CMK (cell line): ENCODE measurements around the gene STEAP1B.
A peak's percentile ranks its signal among the peaks of the same experiment; 100 is the strongest.
"Not testable (repeated sequence)": the region's sequence is repeated elsewhere in the genome, so short reads cannot be mapped to it uniquely, and the experiment has no call there.

Experiments
- DNase-seq: peaks from one replicate; pipeline ENCODE4 v3.0.0-alpha.2; 2010; ENCODE audit warnings: low read depth

Gene STEAP1B

DNA sequence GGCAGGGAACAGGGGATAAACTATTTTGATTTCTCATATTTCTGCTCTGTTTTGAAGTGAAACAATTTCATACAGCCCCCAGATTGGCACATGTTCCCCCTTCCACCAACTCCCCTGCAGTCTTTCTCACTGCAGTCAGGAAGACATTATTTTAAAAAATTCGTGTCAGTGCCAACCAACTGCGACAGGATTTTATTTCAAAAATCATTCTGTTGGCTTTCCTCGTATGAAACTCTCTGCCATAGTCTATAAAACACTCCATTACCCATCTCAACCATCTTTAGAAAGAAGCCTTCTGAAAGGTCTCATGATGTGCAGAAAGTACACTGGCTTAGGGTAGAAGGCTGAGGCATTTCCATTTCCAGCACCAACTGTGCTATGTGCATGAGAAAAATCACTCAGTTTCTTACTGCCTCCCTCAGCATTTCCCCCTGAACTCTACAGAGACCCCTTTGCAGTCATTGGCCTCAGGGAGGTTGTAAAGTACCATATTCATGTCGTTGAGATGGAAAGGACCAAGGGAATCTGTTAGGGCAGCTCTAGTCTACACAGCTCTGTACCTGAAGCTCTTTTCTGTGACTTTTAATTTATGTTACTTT is 46.9 kb downstream of the STEAP1B start:
- DNase-seq, result no peak

DNA sequence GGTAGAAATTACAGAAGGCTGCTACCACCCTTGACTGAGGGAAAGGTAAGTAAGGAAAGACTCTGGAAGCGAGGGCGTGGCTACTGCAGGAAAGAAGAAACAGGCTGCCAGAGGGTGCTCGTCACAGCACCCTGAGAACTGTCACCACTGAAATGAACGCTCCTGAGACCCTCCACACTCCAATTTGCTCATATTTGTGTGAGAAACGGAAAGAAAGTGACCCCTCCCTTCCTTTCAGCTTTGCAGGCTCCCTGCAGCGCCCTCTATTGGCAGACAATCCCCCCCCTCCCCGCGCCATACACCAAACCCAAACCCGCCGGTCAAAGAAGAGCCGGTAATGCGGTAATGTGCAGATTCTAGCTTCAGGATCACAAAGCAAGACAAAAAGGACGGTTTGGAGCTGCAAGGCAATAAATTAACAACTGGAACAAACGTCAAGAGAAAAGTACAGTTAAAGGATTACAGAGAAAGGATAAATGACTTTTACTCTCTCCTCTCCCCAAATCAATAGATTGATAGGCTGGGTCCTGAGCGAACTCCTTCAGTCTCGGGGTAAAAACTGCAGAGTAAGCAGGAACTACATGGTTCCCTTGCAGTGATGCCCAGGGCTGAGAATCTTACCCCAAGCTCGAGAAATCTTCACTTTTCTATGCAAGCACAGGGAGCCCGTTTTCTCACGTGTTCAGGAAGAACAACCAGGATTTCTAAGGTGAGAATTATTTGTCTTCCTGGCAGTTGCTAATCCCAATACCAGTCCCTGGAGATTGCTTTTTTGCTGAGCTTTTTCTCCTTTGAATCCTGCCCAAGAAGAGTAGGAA is 47.6 kb downstream of the STEAP1B start:
- no peak for DNase-seq

DNA sequence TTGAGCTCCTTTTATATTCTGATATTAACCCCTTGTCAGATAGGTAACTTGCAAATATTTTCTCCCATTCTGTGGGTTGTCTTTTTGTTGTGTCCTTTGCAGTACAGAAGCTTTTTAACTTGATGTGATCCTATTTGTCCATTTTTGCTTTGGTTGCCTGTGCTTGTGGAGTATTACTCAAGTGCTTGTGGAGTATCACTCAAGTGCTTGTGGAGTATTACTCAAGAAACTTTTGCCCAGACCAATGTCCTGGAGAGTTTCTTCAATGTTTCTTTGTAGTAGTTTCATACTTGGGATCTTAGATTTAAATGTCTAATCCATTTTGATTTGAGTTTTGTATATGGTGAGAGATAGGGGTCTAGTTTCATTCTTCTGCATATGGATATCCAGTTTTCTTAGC is 50.0 kb downstream of the STEAP1B start:
- not testable (repeated sequence) for DNase-seq

DNA sequence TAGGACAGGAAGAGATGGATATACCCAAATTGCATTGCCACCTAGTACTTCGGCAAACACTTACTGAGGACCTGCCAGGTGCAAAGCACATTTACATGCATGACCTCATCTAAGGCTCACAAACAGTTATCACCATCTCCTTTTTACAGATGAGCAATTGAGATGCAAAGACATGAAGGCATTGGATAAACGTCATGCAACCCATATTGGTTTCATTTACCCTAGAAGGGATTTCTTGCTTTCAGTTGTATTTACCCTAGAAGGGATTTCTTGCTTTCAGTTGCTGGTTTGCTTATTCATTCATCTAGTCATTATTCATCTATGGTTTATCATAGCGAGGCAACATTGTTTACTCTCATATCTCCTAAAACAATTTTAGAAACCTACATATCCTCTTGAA is 52.2 kb downstream of the STEAP1B start:
- DNase-seq, result no peak

DNA sequence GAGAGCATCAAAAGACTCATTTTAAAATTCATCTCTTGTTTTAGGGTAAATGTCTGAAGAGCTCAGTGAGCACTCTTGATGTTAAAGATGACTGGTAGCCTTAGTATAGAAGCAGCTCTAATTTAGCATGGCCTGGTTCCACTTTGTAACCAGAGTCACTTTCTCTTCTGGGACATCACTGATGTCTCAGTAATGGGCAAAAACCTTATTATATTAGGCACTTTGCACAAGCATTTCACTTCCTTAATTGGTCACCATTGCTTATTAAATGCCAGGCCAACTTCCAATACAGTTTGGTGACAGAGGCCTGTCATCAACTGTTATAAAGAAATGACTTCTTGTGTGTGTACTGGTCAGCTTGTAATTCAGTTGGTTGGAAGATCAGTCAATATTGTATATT is 53.0 kb downstream of the STEAP1B start:
- DNase-seq, result no peak

DNA sequence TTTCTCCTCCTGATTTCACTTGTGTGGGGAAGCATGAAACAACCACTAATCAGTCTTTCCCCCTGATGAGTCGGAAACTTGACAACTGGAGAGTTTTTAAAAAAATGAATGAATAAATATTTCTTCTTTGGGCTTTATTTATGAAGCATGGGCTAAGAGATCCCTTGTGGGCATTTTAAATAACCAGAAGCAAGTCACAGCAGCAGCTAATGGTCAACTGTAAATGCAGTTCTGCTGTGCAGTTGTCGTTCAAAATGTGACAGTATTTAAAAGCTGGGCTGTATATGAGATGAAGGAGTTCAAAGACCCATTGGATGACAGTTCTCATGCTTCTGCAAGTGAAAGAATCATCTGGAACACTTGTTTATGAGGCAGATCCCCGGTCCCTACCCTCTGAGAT is 54.1 kb downstream of the STEAP1B start:
- no peak for DNase-seq

DNA sequence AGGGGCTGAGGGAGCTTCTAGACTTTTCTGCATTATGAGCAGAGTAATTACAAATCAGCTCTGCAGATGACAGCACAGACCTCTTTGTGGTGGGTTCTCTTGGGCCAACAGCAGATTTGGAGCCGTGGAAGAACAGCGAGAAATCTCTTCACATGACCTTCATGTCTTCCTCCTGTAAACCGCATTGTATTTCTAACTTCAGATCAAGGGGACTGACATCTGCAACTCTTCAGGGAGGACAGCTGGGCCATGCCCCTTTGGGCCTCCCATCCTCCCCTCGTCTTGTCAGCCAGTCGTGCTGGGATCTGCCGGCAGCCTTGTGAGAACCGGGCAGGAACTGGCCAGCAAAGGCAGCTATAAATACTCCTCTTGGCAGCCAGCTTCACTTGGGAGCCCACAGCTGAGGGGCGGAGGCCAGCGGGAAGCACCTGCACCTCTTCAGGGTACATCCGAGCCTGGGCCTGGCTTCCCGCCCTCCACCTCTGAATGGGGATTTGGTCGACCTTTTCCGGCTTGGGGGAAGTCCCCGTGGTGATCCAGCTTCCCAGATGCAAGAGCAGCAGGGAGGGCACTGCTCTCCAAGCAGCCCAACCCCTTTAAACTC is 54.7 kb downstream of the STEAP1B start:
- DNase-seq, result no peak

DNA sequence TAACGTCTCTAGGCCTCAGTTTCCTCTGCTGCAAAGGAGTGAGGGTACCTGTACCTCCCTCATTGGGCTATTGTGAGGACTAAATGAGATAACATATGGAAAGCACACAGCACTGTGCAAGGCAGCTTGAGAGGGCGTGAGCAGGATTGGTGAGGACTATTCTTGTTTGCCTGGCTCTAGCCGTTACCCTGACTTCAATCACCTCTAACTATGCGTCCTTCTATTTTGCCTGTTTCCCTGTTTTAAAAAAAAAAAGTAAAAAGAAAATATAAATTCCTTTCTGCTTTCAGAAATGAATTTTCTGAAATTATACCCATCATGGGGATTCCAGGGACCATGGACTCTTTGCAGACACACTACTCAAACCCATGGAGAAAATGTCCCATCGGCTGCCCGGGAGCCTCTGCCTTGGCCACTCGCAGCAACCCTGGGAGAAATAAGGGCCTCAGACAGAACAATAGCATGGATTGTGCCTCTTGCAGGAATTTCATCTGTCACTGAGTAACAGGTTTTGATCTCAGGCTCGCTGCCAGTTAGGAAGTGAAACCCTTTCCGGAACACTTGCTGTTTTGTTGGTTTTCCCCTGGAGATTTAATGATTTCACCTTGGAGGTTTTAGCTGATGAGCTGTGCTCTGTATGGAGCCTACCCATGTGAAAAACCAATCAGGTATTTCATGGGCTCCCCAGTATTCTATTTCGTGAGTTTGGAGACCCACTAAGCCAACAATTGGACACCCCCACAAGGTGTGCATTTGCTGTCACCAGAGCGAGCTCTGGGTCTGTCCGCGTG is 55.6 kb downstream of the STEAP1B start:
- no peak for DNase-seq

DNA sequence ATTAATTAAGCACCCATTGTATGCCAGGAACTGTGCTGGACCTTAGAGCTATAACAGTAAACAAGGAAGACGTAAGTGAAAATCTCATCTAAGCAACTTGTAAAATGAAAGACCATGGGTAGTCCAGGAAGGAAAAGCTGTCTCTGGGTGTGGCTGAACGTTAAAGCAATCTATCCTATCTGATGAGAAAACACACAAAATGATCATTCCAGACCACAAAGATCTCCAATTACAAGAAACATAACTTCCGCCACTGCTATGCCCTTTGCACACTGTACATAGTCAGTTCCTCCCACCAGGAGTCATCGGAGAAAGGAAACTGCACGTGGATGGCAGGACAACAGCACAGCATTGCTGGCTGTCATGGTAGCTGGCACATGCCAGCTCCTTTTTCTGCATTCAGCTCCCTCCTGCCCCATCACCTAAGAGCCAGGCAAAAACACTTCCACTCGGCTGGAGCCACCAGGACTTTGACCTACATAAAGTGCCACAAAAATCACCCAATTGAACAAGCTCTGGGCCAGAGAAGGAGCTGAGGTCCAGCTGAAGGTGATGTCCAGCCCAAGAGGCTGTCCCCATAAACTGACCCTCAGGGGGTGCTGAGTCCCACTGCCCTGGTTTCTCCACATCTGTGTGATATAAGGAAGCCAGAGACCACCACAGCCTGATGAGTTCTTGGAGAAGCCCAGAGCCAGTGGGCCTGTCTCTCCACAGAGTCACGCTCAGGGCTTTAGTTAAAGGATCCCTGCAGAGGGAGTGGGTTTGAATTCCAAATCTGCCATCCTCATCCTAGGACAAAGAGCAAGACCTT is 56.4 kb downstream of the STEAP1B start:
- peak; percentile 51 for DNase-seq

DNA sequence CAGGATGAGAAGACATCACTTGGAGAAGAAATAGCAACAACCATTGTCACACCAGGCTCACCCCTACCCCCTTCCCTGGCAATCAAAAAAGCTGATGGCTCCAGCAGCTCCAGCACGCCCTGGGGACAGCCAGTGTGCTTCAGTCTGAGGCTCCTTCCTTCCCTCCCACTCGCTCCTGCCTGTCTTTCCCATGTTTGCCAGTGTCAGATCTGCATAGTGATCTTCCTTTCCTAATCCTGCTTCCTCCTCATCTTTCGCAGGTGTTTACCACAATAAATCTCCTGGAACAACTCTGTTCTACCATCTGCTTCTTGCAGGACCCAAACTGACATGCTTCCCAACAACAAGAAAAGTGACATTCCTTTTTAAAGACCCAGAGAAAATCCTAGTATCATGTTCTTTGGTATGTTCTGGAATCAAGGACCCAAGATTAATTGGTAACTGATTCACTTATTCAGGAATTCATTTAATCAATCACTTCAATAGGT is 57.1 kb downstream of the STEAP1B start:
- DNase-seq, result no peak

DNA sequence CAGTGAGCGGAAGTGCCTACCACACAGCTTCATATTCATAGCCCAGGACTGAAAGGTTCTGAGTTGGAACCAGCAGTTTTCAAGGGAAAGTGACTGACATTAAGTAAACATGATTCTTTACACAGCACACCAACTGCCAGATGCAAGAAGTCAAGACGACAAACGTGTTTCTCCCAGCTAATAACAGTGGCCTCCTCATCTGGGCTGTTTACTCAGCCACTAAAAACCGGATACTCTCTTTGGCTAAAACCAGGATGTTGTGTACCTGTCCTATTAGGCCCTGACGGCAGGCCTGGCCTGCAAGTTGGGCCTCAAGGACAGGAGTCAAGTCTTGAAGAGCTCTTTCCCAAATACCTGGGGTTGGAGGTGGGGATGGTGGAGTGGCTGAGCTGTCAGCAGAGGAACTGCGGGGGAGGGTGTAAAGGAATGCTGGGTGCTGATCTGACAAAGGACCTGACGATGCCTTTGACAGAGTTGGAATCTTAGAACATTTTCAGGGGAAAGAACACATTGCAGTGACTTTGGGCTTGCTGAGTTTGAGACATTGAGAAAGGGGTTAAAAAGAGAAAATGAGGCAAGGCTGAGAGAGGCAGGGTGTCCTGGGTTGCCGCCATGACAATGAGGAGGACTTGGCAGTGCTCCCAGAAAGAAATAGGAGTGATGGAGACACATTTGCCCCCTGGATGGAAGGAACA is 57.7 kb downstream of the STEAP1B start:
- DNase-seq, result no peak

DNA sequence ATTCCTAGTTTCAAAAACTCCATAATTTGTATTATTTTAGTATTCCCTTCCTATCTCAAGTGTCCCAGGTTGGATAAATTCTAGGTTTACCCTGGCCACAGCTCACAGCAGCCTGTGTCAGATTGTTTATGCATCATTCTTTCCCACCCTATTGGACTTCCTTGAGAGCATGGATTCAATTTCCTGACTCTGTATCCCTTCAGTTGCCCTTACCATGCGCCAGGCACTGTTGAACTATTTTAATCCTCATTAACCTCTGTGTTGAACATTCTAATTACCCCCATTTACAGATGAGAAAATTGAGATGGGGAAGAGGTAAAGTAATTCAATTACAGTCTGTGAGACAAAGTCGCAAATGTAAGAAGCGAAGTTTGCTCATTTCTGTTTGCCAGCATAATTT is 58.8 kb downstream of the STEAP1B start:
- no peak for DNase-seq

DNA sequence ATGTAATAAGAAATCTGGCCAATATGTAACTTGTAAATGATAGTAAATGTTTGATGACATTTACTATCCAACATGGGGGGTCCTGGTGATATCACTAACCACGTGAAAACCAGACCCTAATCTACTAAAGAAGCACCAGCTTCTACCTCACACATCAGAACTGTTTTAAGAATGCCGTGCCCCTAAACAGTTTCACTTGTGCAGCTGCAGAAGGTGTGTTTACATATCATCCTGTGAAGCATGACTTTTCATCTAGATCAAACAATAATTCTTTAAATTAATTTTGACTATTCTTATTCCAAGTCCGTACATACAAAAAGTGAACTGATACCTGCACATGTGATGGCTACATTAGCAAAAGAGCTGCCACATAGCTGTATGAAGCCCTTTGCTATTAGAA is 61.0 kb downstream of the STEAP1B start:
- DNase-seq, result no peak

DNA sequence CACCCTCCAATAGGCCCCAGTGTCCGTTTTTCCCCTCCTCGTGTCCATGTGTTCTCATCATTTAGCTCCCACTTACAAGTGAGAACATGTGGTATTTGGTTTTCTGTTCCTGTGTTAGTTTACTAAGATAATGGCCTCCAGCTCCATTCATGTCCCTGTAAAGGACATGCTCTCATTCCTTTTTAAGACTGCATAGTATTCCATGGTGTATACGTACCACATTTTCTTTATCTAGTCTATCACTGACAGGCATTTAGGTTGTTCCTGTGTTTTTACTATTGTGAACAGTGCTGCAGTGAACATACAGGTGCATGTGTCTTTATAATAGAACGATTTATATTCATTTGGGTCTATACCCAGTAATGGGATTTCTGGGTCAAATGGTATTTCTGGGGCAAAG is 63.4 kb downstream of the STEAP1B start:
- not testable (repeated sequence) for DNase-seq

DNA sequence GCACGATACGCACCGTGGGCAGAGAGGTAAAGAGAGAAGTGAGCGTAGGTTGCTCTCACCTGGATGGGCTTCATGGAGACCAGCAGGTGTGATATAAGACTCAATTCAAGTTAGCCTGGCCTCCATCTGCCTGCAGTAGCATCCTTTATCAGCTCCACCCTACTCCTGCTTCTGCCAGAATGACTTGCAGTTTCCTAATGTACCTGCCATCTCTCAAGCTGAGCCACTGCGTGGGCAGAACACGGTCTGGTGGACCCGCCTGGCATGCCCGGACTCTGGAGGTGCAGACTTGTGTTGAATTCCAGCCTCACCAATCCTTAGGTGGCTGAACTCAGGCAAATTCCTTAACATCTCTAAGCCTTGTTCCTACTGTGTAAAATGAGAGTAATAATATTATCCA is 64.3 kb downstream of the STEAP1B start:
- DNase-seq, result no peak

DNA sequence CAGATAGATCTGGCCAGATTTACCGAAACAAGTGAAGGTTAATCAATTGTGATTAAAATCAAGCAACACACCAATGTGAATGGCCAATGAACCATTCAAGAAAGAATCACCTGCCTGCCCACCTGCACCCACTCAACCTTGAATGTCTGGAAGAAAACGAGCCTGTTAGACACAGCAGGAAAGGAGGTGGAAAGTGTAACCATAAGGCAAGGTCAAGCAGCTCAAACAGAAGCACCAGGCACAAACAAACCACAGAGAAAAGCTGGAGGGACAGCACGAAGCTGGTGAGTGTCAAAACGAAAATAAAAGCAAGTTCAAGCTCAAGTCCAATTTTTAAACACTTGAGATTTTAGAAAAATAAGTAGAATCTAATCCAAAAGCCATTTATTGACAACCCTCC is 64.9 kb downstream of the STEAP1B start:
- no peak for DNase-seq

DNA sequence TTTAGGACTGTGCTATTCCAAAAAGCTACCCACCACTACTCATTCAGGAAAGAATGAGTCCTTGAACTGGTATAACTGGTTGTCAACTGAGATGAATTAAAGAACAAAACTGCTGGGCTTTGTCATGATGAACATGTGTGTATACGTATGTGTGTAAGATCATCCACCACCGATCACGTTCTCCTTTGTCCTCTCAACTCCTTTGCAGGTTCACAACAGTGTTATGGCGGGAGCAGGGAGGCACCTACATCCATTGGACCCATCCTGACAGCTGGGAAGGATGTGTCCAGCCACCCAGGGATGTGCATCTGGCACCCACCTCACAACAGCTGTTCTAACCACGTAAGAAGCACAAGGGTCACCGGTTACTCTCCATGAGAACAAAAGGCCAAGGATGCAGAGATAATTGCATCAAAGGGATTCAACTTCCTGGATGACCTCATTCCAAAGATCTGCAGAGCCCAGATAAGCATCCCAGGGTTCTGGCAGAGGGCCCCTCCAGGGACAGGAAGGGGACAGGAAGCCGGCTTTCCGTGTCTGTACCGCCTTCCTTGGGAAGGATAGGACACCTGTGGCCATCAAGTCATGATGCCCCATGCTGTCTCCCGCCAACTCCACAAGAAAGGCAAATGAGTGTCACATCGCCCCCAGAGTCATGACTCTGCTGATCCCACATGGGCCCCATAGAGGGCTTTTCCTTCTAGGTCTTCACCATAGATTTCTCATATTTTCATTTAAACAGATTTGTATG is 66.1 kb downstream of the STEAP1B start:
- no peak for DNase-seq

DNA sequence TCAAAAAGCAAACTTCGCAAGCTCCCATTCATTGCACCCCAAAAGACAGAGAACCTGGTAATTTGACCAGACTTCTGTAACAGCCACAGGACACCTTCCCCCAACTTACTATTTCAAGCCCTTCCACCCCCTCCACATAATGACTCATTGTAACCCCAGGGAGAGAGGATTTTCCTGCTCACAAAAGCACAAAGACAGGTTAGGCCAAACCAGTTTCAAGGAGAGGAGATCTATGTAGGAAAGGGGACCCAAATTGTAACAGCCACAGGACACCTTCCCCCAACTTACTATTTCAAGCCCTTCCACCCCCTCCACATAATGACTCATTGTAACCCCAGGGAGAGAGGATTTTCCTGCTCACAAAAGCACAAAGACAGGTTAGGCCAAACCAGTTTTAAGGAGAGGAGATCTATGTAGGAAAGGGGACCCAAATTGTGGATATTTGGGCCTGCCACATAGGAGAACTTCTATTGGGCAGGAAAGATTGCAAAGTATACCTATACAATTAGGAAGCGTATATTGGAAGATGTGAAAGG is 66.8 kb downstream of the STEAP1B start:
- DNase-seq, result not testable (repeated sequence)

DNA sequence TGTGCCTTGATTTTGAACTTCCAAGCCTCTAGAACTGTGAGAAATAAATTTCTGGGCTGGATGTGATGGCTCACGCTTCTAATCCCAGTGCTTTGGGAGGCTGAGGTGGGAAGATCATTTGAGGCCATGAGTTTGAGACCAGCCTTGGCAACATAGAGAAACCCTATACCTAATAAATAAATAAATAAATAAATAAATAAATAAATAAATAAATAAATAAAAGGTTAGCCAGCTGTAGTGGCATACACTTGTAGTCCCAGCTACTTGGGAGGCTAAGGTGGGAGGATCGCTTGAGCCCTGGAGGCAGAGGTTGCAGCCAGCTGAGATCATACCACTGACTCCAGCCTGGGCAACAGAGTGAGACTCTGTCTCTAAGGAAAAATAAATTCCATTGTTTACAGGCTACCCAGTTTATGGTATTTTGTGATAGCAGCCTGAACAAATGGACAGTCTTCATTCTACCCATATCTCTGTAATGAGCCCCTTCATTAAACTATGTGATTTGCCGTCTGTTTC is 67.7 kb downstream of the STEAP1B start:
- no peak for DNase-seq

DNA sequence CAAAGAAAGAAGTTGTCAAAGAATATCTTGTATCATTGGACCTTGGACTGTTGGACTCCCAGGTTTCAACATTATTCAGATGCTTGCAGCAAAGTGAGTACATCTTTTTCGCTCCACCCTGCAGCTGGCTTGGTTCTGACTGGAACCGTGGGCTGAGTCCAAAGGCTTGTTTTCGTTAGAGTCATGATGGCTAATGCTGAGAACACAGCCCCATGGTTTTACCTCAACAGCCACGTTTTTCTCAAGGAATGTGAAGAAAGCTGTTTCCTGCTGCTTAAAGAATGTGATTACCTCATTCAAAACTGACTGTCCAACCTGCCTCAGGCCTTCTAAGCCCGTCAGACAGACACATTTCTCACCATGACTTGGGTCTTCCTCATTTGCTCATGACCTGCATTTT is 69.5 kb downstream of the STEAP1B start:
- no peak for DNase-seq
